Neutrophil (primary cell): Measurements from ENCODE around the gene HK2.

ENCODE experiments used
- H3K27ac ChIP-seq: fragments of 200-600 bp; sonication (generic); 2 replicates; pipeline ENCODE4 v1.5.1; 2016; ENCODE audit warnings: mild to moderate bottlenecking, moderate library complexity
- H3K27me3 ChIP-seq: fragments of 200-600 bp; sonication (generic); 2 replicates; pipeline ENCODE4 v1.6.0; 2016; ENCODE audit warnings: mild to moderate bottlenecking
- H3K36me3 ChIP-seq: fragments of 200-600 bp; sonication (generic); 2 replicates; pipeline ENCODE4 v1.5.1; 2017
- H3K4me1 ChIP-seq, 2 experiments: fragments of 200-600 bp in 1 of 2; sonication (generic) in 1 of 2; 1 replicate in 1 of 2; 2 replicates in 1 of 2; pipeline versions ENCODE4 v1.5.1 to v1.6.1; 2013 to 2016; ENCODE audit warnings: low read depth in 1 of 2, low read length in 1 of 2, mild to moderate bottlenecking in 1 of 2, moderate library complexity in 1 of 2; ENCODE audit not compliant: control insufficient read depth in 1 of 2, insufficient read depth in 1 of 2
- H3K4me3 ChIP-seq, 2 experiments: fragments of 200-600 bp in 1 of 2; sonication (generic) in 1 of 2; 1 replicate in 1 of 2; 2 replicates in 1 of 2; pipeline ENCODE4 v1.5.1; 2013 to 2016; ENCODE audit warnings: low read depth in 1 of 2, low read length in 1 of 2, mild to moderate bottlenecking in 1 of 2, moderate library complexity in 1 of 2
- H3K9me3 ChIP-seq: fragments of 200-600 bp; sonication (generic); 2 replicates; pipeline ENCODE4 v1.5.1; 2016
- TF ChIP-seq, protein P1 (sequence below): fragments of 200-600 bp; sonication (generic); IDR thresholded peaks from 2 replicates; pipeline ENCODE4 v1.5.1; 2016; ENCODE audit warnings: antibody characterized with exemption

HK2 gene

DNA sequence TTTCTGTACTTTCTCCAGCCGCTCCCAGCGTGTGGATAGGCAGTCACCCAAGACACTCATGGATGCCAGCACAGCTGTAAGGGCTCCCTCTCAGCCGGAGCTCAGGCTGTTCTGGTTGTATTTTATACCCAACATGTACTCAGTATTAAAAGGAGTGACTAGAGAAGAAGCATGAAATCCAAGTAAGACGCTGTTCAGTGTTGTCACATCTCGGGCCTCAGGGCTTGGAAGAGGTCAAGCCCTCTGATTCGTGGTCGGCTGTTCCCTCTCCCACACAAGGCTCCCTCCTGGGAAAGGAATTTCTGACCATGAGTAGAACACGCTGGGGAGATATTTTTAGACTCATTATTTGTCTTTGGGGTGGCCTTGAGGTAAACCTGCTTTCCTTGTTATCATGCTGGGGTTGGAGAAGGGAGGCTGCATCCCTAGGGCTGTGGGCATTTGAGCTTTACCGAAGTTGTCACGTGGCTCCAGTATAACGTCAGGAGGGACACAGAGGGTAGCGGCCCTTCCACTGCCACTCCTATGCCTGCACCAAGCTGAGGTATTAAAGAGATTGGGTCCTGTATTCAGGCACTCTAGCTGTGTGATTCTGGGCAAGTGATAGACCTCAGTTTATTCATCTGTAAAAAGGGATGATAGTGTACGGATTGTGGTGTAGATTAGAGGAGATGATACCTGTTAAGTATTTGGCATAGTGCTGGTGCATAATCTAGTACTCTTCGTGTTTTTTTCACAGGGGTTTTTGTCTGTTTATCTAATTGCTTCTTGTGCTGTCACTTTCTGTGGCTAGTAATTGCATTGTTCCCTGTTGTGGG, 34.1 kb downstream of the HK2 start:
- Histone ChIP-seq H3K27me3 (no peaks in the 10 kb centered on the region), H3K27ac (peak overlapping the region; percentile 60), H3K4me3 (no peak overlapping the region), H3K9me3 (no peaks in the 10 kb centered on the region), H3K4me1 (peaks cover 58 to 80% of the 10 kb centered on the region in 2 experiments), H3K36me3 (peaks cover 36% of the 10 kb centered on the region)
- TF ChIP-seq, protein P1, sequence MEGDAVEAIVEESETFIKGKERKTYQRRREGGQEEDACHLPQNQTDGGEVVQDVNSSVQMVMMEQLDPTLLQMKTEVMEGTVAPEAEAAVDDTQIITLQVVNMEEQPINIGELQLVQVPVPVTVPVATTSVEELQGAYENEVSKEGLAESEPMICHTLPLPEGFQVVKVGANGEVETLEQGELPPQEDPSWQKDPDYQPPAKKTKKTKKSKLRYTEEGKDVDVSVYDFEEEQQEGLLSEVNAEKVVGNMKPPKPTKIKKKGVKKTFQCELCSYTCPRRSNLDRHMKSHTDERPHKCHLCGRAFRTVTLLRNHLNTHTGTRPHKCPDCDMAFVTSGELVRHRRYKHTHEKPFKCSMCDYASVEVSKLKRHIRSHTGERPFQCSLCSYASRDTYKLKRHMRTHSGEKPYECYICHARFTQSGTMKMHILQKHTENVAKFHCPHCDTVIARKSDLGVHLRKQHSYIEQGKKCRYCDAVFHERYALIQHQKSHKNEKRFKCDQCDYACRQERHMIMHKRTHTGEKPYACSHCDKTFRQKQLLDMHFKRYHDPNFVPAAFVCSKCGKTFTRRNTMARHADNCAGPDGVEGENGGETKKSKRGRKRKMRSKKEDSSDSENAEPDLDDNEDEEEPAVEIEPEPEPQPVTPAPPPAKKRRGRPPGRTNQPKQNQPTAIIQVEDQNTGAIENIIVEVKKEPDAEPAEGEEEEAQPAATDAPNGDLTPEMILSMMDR, result no peak

DNA sequence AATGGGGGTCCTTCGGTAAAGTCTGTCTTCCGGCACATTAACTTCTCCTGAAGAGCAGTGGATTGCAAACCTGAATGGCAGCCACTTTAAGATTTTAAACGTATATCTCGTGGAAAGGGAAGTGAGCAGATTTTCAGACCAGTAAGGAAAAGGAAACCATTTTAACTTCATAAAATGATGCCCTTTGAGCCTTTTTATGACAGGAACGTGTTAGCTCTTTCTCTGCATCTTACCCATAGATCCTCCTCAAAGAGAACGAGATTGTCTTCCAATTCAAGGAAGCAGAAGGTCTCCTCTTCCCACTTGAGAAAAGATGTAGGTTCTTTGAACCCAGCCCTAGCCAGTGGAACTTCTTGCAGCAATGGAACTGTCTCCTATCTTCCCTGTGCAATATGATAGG, 35.6 kb downstream of the HK2 start:
- H3K4me3 ChIP-seq, result no peak overlapping the region
- TF ChIP-seq, protein P1, result no peak
- H3K4me1 ChIP-seq, result peaks cover 64 to 80% of the 10 kb centered on the region in 2 experiments
- peaks cover 50% of the 10 kb centered on the region for H3K36me3 ChIP-seq
- peak overlapping the region; percentile 60 for H3K27ac ChIP-seq
- H3K9me3 ChIP-seq, result no peaks in the 10 kb centered on the region
- H3K27me3 ChIP-seq, result no peaks in the 10 kb centered on the region

DNA sequence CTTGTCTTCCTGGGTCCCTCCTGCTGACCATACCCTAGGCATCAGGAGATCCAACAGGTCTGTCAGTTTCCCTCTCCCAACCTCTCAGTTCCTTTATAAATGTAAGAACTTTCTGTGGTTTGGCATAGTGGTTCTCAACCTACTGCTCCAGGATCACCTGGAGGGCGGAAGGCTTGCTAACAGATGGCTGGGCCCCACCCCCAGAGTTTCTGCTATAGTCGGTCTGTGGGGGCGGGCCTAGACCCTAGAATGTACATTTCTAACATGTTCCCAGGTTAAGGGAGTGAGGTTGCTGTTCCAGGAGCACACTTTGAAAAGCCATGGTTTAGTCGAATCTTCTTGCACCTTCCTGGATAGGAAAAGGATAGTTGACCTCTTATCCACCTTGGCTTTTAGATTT, 37.0 kb downstream of the HK2 start:
- TF ChIP-seq, protein P1, result no peak
- H3K27ac ChIP-seq, result peak overlapping the region; percentile 95
- peaks cover 64 to 80% of the 10 kb centered on the region in 2 experiments for H3K4me1 ChIP-seq

DNA sequence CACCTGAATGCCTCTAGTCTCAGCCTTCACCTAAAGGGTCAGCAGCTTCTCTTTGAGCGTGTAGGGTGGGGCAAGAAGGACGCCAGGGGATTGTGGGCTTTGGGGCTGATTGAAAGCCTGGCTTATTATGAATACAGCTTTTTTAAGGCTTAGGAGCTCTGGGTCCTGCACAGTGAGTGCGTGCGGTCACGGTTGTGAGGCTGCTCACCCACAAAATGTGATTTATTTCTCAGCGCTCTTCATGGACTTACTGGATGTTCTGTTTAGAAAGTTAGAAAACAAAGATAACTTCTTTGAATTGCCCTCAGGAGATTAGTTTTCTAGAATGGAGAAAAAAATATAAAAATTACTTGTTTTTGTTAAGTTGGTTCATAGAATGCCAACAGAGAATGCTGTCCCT, 37.5 kb downstream of the HK2 start:
- Histone ChIP-seq H3K4me3 (no peak overlapping the region), H3K36me3 (peaks cover 53% of the 10 kb centered on the region), H3K9me3 (no peaks in the 10 kb centered on the region), H3K27ac (peak overlapping the region; percentile 95), H3K4me1 (peaks cover 68 to 81% of the 10 kb centered on the region in 2 experiments), H3K27me3 (no peaks in the 10 kb centered on the region)
- TF ChIP-seq, protein P1, result no peak

More for the DNA sequence above, 37.0 kb downstream of the HK2 start:
- Histone ChIP-seq H3K36me3 (peaks cover 53% of the 10 kb centered on the region), H3K4me3 (no peak overlapping the region), H3K9me3 (no peaks in the 10 kb centered on the region), H3K27me3 (no peaks in the 10 kb centered on the region)

DNA sequence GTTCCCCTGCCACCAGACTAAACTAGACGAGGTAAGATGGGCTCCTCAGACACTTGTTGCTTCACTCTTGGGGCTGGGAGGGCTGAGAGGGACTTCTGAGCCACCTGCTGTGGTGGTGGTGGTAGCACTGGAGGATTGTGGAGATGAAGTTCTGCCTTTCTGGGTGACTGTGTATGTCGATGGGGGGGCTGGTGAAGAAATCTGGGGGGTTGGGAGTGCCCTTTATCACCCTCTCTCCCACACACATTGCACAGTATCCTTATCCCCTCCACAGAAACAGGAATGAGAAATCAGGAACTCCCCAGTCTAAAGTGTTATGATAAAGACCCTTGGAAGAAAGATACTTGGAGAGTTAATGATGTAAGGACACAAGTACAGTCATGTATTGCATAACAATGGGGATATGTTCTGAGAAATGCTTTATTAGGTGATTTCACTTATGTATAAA, 38.5 kb downstream of the HK2 start:
- Histone ChIP-seq H3K4me1 (peaks cover 78 to 91% of the 10 kb centered on the region in 2 experiments), H3K4me3 (no peak overlapping the region), H3K9me3 (no peaks in the 10 kb centered on the region)

More for the DNA sequence above, 38.5 kb downstream of the HK2 start:
- H3K27ac ChIP-seq, result peak overlapping the region; percentile 95
- H3K36me3 ChIP-seq, result peaks cover 61% of the 10 kb centered on the region
- TF ChIP-seq, protein P1, result no peak
- no peaks in the 10 kb centered on the region for H3K27me3 ChIP-seq
